Karpas-422 (cell line): ENCODE data around the gene CDKN2C. TPM values are rescaled to one million over a fixed set of nuclear protein-coding genes. Genes with fewer than 3 reads are reported as not detected.

Experiments
- DNase-seq: peaks from one replicate; pipeline ENCODE4 v3.0.0-alpha.2; 2015
- H2AFZ ChIP-seq: fragments of 200-600 bp; sonication (generic); 2 replicates; pipeline ENCODE4 v1.6.1; 2014; ENCODE audit warnings: antibody characterized with exemption, low read length, mixed read lengths
- H3K27ac ChIP-seq: fragments of 200-600 bp; sonication (generic); 2 replicates; pipeline ENCODE4 v1.5.1; 2014; ENCODE audit warnings: mild to moderate bottlenecking, low read length, moderate library complexity
- H3K27me3 ChIP-seq: fragments of 200-600 bp; sonication (generic); 2 replicates; pipeline ENCODE4 v1.6.1; 2014; ENCODE audit warnings: low read length, mixed read lengths
- H3K36me3 ChIP-seq: fragments of 200-600 bp; sonication (generic); 2 replicates; pipeline ENCODE4 v1.6.1; 2014; ENCODE audit warnings: low read length, mixed read lengths; ENCODE audit not compliant: insufficient read depth
- H3K4me1 ChIP-seq: fragments of 200-600 bp; sonication (generic); 2 replicates; pipeline ENCODE4 v1.6.1; 2014; ENCODE audit warnings: mild to moderate bottlenecking, low read length, mixed read lengths
- H3K4me2 ChIP-seq: fragments of 200-600 bp; sonication (generic); 2 replicates; pipeline ENCODE4 v1.6.1; 2014; ENCODE audit warnings: low read length, low read depth, mild to moderate bottlenecking; ENCODE audit not compliant: poor library complexity, severe bottlenecking
- H3K4me3 ChIP-seq: fragments of 200-600 bp; sonication (generic); 2 replicates; pipeline ENCODE4 v1.5.1; 2014; ENCODE audit warnings: mild to moderate bottlenecking, antibody characterized with exemption, low read length, mixed read lengths
- H3K79me2 ChIP-seq: fragments of 200-600 bp; sonication (generic); 2 replicates; pipeline ENCODE4 v1.6.1; 2014; ENCODE audit warnings: mild to moderate bottlenecking, low read length, mixed read lengths
- H3K9ac ChIP-seq: fragments of 200-600 bp; sonication (generic); 2 replicates; pipeline ENCODE4 v1.6.0; 2014; ENCODE audit warnings: low read length
- H3K9me2 ChIP-seq: fragments of 200-600 bp; sonication (generic), shearing (Covaris generic); replicated peaks from 2 replicates; pipeline ENCODE4 v1.6.0; 2014; ENCODE audit warnings: mild to moderate bottlenecking, low read length, moderate library complexity; ENCODE audit not compliant: insufficient read depth
- H3K9me3 ChIP-seq: fragments of 300-700, 200-600 bp; sonication (generic); 2 replicates; pipeline ENCODE4 v1.6.1; 2014; ENCODE audit warnings: low read length, mixed read lengths
- H4K20me1 ChIP-seq: fragments of 200-600 bp; sonication (generic); 2 replicates; pipeline ENCODE4 v1.6.1; 2014; ENCODE audit warnings: mild to moderate bottlenecking, antibody characterized with exemption, low read length, low read depth; ENCODE audit not compliant: insufficient read depth
- total RNA-seq: library from RNA; depleted of rRNA; stranded (reverse); fragments of >200 nt; shearing (Covaris generic); gene quantifications from 2 replicates; pipeline ENCODE4 v1.2.3, GENCODE V29; 2014; ENCODE audit warnings: low replicate concordance

CDKN2C gene
- total RNA-seq, 1 experiment from 2014 or later: 16.8 TPM

GRCh38 chr1:50973255-50973654, 3.2 kb downstream of the CDKN2C start:
- no peaks in the 10 kb centered on the region for H4K20me1 ChIP-seq
- H3K4me1 ChIP-seq: peaks cover 53% of the 10 kb centered on the region
- no peaks in the 10 kb centered on the region for H3K27me3 ChIP-seq
- H3K9me3 ChIP-seq: no peaks in the 10 kb centered on the region
- H3K27ac ChIP-seq: no peak overlapping the region
- 0 out of 2 replicates have a peak, but pooled peaks cover 5% of the 10 kb centered on the region for H3K36me3 ChIP-seq
- H2AFZ ChIP-seq: no peak overlapping the region
- no peak for DNase-seq
- no peak overlapping the region for H3K9ac ChIP-seq
- H3K9me2 ChIP-seq: no peaks in the 10 kb centered on the region
- no peak overlapping the region for H3K4me3 ChIP-seq
- H3K4me2 ChIP-seq: peak overlapping the region; percentile 97
- peaks cover 27% of the 10 kb centered on the region for H3K79me2 ChIP-seq

GRCh38 chr1:50973875-50974617, 4.0 kb downstream of the CDKN2C start:
- H3K9ac ChIP-seq: no peak overlapping the region

GRCh38 chr1:50974618-50974935, 4.5 kb downstream of the CDKN2C start:
- H3K4me1 ChIP-seq: peaks cover 64% of the 10 kb centered on the region
- H4K20me1 ChIP-seq: no peaks in the 10 kb centered on the region
- H2AFZ ChIP-seq: no peak overlapping the region
- no peaks in the 10 kb centered on the region for H3K27me3 ChIP-seq
- H3K4me2 ChIP-seq: no peak overlapping the region
- H3K27ac ChIP-seq: no peak overlapping the region
- no peaks in the 10 kb centered on the region for H3K9me2 ChIP-seq
- 0 out of 2 replicates have a peak, but pooled peaks cover 5% of the 10 kb centered on the region for H3K36me3 ChIP-seq
- DNase-seq: no peak
- no peak overlapping the region for H3K9ac ChIP-seq
- H3K4me3 ChIP-seq: no peak overlapping the region
- H3K79me2 ChIP-seq: peaks cover 25% of the 10 kb centered on the region
- H3K9me3 ChIP-seq: no peaks in the 10 kb centered on the region

More at GRCh38 chr1:50973875-50974617, 4.0 kb downstream of the CDKN2C start:
- Histone ChIP-seq H3K36me3 (0 out of 2 replicates have a peak, but pooled peaks cover 5% of the 10 kb centered on the region), H3K79me2 (peaks cover 27% of the 10 kb centered on the region), H3K4me3 (no peak overlapping the region), H2AFZ (no peak overlapping the region), H4K20me1 (no peaks in the 10 kb centered on the region), H3K4me2 (no peak overlapping the region), H3K27me3 (no peaks in the 10 kb centered on the region), H3K9me2 (no peaks in the 10 kb centered on the region), H3K4me1 (peaks cover 61% of the 10 kb centered on the region), H3K9me3 (no peaks in the 10 kb centered on the region), H3K27ac (no peak overlapping the region)
- no peak for DNase-seq

GRCh38 chr1:50975436-50975835, 5.4 kb downstream of the CDKN2C start:
- H3K79me2 ChIP-seq: peaks cover 17% of the 10 kb centered on the region

GRCh38 chr1:50976111-50976889, 6.3 kb downstream of the CDKN2C start:
- Histone ChIP-seq H3K4me1 (peaks cover 53% of the 10 kb centered on the region), H3K9me2 (no peaks in the 10 kb centered on the region), H4K20me1 (no peaks in the 10 kb centered on the region), H3K27me3 (no peaks in the 10 kb centered on the region), H3K79me2 (peaks cover 8% of the 10 kb centered on the region), H3K4me3 (peak overlapping the region; percentile 94), H3K9me3 (no peaks in the 10 kb centered on the region), H3K27ac (no peak overlapping the region), H3K9ac (peak overlapping the region; percentile 90), H2AFZ (peak overlapping the region; percentile 95), H3K36me3 (0 out of 2 replicates have a peak, but pooled peaks cover 5% of the 10 kb centered on the region), H3K4me2 (peak overlapping the region; percentile 98)
- DNase-seq: peak; percentile 55

More at GRCh38 chr1:50975436-50975835, 5.4 kb downstream of the CDKN2C start:
- peak overlapping the region; percentile 94 for H3K4me3 ChIP-seq
- peak overlapping the region; percentile 98 for H3K4me2 ChIP-seq
- no peak overlapping the region for H2AFZ ChIP-seq
- no peaks in the 10 kb centered on the region for H4K20me1 ChIP-seq
- 0 out of 2 replicates have a peak, but pooled peaks cover 5% of the 10 kb centered on the region for H3K36me3 ChIP-seq
- peak; percentile 46 for DNase-seq
- no peaks in the 10 kb centered on the region for H3K9me3 ChIP-seq
- H3K27ac ChIP-seq: no peak overlapping the region
- H3K27me3 ChIP-seq: no peaks in the 10 kb centered on the region
- no peaks in the 10 kb centered on the region for H3K9me2 ChIP-seq
- H3K9ac ChIP-seq: peak overlapping the region; percentile 90; the same call in 1 of the 2 replicates
- H3K4me1 ChIP-seq: peaks cover 62% of the 10 kb centered on the region

GRCh38 chr1:50976890-50977574, 7.0 kb downstream of the CDKN2C start:
- H3K4me3 ChIP-seq: peak overlapping the region; percentile 94
- H3K9ac ChIP-seq: peak overlapping the region; percentile 90
- H4K20me1 ChIP-seq: no peaks in the 10 kb centered on the region
- H3K27ac ChIP-seq: no peak overlapping the region
- 0 out of 2 replicates have a peak, but pooled peaks cover 5% of the 10 kb centered on the region for H3K36me3 ChIP-seq
- H3K27me3 ChIP-seq: no peaks in the 10 kb centered on the region
- peaks cover 1% of the 10 kb centered on the region for H3K79me2 ChIP-seq
- H2AFZ ChIP-seq: peak overlapping the region; percentile 95
- peak overlapping the region; percentile 98 for H3K4me2 ChIP-seq
- H3K4me1 ChIP-seq: peaks cover 46% of the 10 kb centered on the region
- peak; percentile 72 for DNase-seq
- no peaks in the 10 kb centered on the region for H3K9me3 ChIP-seq
- no peaks in the 10 kb centered on the region for H3K9me2 ChIP-seq

GRCh38 chr1:50977575-50978143, 7.6 kb downstream of the CDKN2C start:
- DNase-seq: peak; percentile 62
- peaks cover 41% of the 10 kb centered on the region for H3K4me1 ChIP-seq
- H3K36me3 ChIP-seq: 0 out of 2 replicates have a peak, but pooled peaks cover 5% of the 10 kb centered on the region
- H3K27ac ChIP-seq: no peak overlapping the region
- peak overlapping the region; percentile 90 for H3K9ac ChIP-seq
- H3K4me2 ChIP-seq: peak overlapping the region; percentile 98
- H3K9me3 ChIP-seq: no peaks in the 10 kb centered on the region
- no peaks in the 10 kb centered on the region for H3K79me2 ChIP-seq
- no peaks in the 10 kb centered on the region for H3K27me3 ChIP-seq
- no peaks in the 10 kb centered on the region for H4K20me1 ChIP-seq
- H3K4me3 ChIP-seq: peak overlapping the region; percentile 94
- peak overlapping the region; percentile 95 for H2AFZ ChIP-seq
- H3K9me2 ChIP-seq: no peaks in the 10 kb centered on the region
